Right atrium auricular region (tissue), 2 donors: ENCODE measurements around the gene EDIL3. TPM values are rescaled to one million over a fixed set of nuclear protein-coding genes. Genes with fewer than 3 reads are reported as not detected.

Source experiments
- DNase-seq: peaks from one replicate; pipeline ENCODE4 v3.0.0-alpha.2; 2019; ENCODE audit warnings: low spot score
- H3K27ac ChIP-seq, 2 donors: fragments of 200-600 bp; sonication (generic); 1 replicate in 1 of 2; 2 replicates in 1 of 2; pipeline ENCODE4 v1.5.1; 2016 to 2019
- H3K27me3 ChIP-seq, 2 donors: fragments of 200-600 bp; sonication (generic); one replicate each; pipeline versions ENCODE4 v1.5.1 to v1.6.0; 2017 to 2019
- H3K36me3 ChIP-seq: fragments of 200-600 bp; sonication (generic); one replicate; pipeline ENCODE4 v1.5.1; 2016
- H3K4me1 ChIP-seq, 2 donors: fragments of 200-600 bp; sonication (generic); one replicate each; pipeline versions ENCODE4 v1.5.1 to v1.6.0; 2017 to 2019
- H3K4me3 ChIP-seq, 2 donors: fragments of 200-600 bp; sonication (generic); 1 replicate in 1 of 2; 2 replicates in 1 of 2; pipeline ENCODE4 v1.5.1; 2017 to 2019; ENCODE audit warnings: mild to moderate bottlenecking in 1 of 2, moderate library complexity in 1 of 2
- H3K9me3 ChIP-seq, 2 donors: fragments of 200-600 bp; sonication (generic); one replicate each; pipeline ENCODE4 v1.5.1; 2019
- total RNA-seq, 2 donors: library from RNA; depleted of rRNA; stranded (reverse); fragments of >200 nt; gene quantifications; one replicate each; pipeline ENCODE4 v1.1.0, GENCODE V29; 2016
- TF ChIP-seq, protein P1 (sequence below), 2 donors: fragments of 200-600 bp; sonication (generic); IDR thresholded peaks; one replicate each; pipeline ENCODE4 v1.5.1; 2019; ENCODE audit warnings: antibody characterized with exemption in 2 of 2

EDIL3 gene
- total RNA-seq, 2 donors from 2014 or later, result 9.0 to 10.8 TPM

DNA sequence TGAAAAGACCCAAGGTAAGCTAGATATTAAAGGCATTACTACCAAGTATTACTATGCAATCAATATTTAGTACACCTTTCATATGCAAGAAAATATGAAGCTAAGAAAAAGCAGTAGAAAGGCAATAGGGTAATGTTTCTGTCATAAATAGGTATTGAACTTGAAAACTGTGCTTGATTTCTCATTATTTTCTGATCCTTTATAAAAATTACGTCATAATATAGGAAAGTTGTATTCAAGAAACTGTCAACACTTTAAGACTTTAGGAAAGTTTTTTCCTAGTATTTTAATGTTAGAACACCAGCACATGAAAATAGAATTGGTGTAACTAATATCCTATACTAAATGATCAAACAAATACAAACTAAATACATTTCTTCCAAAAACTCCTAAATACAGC lies 133.2 kb downstream of the EDIL3 start:
- no peaks in the 10 kb centered on the region for H3K36me3 ChIP-seq
- no peak overlapping the region for H3K27ac ChIP-seq
- H3K4me1 ChIP-seq, result no peaks in the 10 kb centered on the region
- H3K9me3 ChIP-seq, result no peaks in the 10 kb centered on the region
- H3K27me3 ChIP-seq, result no peaks in the 10 kb centered on the region
- DNase-seq, result no peak
- no peak overlapping the region for H3K4me3 ChIP-seq
- TF ChIP-seq, protein P1, sequence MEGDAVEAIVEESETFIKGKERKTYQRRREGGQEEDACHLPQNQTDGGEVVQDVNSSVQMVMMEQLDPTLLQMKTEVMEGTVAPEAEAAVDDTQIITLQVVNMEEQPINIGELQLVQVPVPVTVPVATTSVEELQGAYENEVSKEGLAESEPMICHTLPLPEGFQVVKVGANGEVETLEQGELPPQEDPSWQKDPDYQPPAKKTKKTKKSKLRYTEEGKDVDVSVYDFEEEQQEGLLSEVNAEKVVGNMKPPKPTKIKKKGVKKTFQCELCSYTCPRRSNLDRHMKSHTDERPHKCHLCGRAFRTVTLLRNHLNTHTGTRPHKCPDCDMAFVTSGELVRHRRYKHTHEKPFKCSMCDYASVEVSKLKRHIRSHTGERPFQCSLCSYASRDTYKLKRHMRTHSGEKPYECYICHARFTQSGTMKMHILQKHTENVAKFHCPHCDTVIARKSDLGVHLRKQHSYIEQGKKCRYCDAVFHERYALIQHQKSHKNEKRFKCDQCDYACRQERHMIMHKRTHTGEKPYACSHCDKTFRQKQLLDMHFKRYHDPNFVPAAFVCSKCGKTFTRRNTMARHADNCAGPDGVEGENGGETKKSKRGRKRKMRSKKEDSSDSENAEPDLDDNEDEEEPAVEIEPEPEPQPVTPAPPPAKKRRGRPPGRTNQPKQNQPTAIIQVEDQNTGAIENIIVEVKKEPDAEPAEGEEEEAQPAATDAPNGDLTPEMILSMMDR (IDR thresholded peaks at IDR 0.05), result no peak

DNA sequence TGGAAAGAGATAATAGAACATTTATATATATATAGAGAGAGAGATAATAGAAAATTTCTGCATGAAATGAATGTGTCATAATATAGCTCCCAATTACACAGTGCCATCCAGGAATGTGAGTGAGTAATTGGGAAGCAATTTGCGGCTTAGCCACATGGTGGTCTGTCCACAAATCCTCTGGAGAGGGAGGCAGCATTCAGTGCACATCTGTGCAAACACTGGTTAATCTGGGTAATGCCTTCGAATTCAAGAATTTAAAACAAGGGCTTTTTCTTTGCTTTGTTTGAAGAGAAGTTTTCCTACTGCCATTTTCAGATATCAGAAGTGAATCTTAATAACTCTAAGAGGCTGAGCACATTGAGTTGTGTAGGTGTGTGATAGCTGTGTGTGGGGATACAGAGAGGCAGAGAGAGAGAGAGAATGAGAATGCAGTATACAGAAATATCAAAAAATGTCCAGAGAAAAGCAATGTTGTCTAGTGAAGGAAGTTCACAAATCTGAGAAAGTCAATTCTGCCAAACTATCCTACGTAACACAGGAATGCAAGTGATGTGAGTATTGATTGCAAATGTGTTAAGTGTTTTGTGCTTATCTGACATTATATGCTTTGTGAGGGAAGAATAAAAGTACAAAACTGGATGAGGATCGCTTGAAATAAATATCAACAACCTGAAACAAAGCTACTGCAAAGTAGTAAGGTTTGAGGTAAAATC lies 134.6 kb downstream of the EDIL3 start:
- H3K4me3 ChIP-seq, result no peak overlapping the region
- H3K27ac ChIP-seq, result no peak overlapping the region
- H3K9me3 ChIP-seq, result no peaks in the 10 kb centered on the region
- no peak for DNase-seq
- H3K4me1 ChIP-seq, result no peaks in the 10 kb centered on the region
- TF ChIP-seq, protein P1 (IDR thresholded peaks at IDR 0.05), result no peak
- no peaks in the 10 kb centered on the region for H3K36me3 ChIP-seq
- no peaks in the 10 kb centered on the region for H3K27me3 ChIP-seq

DNA sequence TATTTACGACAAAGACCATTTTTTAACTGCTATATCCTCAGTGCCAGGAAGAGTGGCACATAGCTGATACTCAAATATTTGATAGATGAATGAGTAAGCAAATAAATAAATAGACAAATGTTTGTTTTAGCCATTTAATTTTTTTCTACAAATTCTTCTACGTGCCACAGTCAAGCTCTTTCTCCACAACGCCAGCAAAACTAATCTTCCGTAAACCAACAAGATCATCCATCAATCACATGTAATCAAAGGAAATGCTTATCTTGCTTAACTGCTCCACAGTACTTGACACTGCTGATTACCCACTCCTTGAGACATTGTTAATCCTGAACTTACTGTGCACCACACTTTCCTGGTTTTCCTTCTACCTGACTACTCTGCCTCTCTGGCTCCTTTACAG lies 136.7 kb downstream of the EDIL3 start:
- no peak overlapping the region for H3K27ac ChIP-seq
- no peaks in the 10 kb centered on the region for H3K9me3 ChIP-seq
- no peaks in the 10 kb centered on the region for H3K36me3 ChIP-seq
- H3K27me3 ChIP-seq, result no peaks in the 10 kb centered on the region
- no peaks in the 10 kb centered on the region for H3K4me1 ChIP-seq
- TF ChIP-seq, protein P1 (IDR thresholded peaks at IDR 0.05), result no peak
- no peak for DNase-seq
- no peak overlapping the region for H3K4me3 ChIP-seq

DNA sequence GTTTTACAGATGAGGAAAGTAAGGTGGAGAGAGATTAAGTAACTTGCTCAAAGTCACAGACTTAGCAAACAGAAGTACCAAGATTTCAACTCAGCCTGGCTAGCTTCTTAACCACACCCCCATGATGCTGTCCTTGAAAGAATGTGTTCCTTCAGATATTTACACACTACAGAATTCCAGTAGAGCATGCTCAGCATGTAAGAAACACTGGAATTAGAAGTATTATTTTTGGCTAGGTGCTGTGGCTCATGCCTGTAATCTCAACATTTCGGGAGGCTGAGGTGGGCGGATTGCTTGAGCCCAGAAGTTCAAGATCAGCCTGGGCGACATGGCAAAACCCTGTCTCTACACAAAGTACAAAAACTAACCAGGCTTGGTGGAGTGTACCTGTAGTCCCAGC lies 142.4 kb downstream of the EDIL3 start:
- H3K4me1 ChIP-seq, result no peaks in the 10 kb centered on the region
- H3K27ac ChIP-seq, result no peak overlapping the region
- H3K27me3 ChIP-seq, result no peaks in the 10 kb centered on the region
- TF ChIP-seq, protein P1 (IDR thresholded peaks at IDR 0.05), result no peak
- no peak overlapping the region for H3K4me3 ChIP-seq
- H3K9me3 ChIP-seq, result no peaks in the 10 kb centered on the region
- H3K36me3 ChIP-seq, result no peaks in the 10 kb centered on the region
- DNase-seq, result no peak

DNA sequence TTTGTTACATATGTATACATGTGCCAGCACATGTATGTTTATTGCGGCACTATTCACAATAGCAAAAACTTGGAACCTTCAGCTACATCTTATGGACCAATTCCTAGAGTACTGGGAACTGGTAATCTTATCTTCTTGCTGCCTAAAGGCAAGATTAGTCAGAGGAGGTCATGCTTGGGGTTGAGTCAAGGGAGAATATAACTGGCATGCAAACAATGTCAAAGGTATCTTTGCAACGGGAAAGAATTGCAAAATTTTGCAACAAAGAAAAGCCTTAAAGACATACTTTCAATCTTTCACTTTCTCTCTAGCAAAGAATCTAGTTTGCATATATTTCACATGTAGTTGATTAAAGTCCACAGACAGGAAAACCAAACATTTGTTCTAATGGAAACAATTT lies 145.2 kb downstream of the EDIL3 start:
- Histone ChIP-seq H3K9me3 (no peaks in the 10 kb centered on the region), H3K4me1 (no peaks in the 10 kb centered on the region), H3K27me3 (no peaks in the 10 kb centered on the region), H3K36me3 (no peaks in the 10 kb centered on the region), H3K27ac (no peak overlapping the region), H3K4me3 (no peak overlapping the region)
- DNase-seq, result no peak
- TF ChIP-seq, protein P1 (IDR thresholded peaks at IDR 0.05), result no peak

DNA sequence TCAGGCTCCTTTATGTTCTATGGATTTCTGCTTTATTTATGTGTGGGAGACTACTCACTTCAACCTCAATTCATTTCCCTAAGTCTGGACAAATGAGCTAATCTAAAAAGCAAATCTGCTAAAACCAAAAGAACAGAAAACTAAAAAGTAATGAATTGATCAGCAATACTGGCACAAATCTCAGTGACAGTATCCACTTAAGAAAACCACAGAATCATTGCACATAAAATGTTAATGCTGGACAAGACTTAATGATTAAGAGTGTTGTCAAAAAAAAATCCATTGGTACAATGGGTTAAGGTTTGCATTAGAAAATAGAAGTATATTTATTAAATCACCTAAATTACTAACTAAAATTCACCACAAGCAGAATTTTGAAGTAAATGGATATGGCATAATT lies 147.6 kb downstream of the EDIL3 start:
- TF ChIP-seq, protein P1 (IDR thresholded peaks at IDR 0.05), result no peak
- Histone ChIP-seq H3K9me3 (no peaks in the 10 kb centered on the region), H3K4me1 (no peaks in the 10 kb centered on the region), H3K27me3 (no peaks in the 10 kb centered on the region), H3K27ac (no peak overlapping the region), H3K36me3 (no peaks in the 10 kb centered on the region), H3K4me3 (no peak overlapping the region)
- no peak for DNase-seq
